ENCODE measurements around the gene NEDD8. TPM values are rescaled to one million over a fixed set of nuclear protein-coding genes. Genes with fewer than 3 reads are reported as not detected.
"Not testable (repeated sequence)": the region's sequence is repeated elsewhere in the genome, so short reads cannot be mapped to it uniquely, and the experiment has no call there.

NEDD8 gene
- total RNA-seq, 1 donor from 2014 or later = 180 TPM

GRCh38 chr14:24219080-24219479 lies 13.1 kb downstream of the NEDD8 start:
- H3K36me3 ChIP-seq (ENCODE audit: control insufficient read depth, insufficient read depth, low read length) = peaks cover 3% of the 10 kb centered on the region
- TF ChIP-seq CTCF (IDR thresholded peaks at IDR 0.05; ENCODE audit: insufficient read depth, low read length, poor library complexity, severe bottlenecking) = no peak
- H3K27me3 ChIP-seq (ENCODE audit: control insufficient read depth, insufficient read depth, low read length) = no peaks in the 10 kb centered on the region
- no peak overlapping the region for H3K4me3 ChIP-seq (ENCODE audit: low read depth, low read length)
- no peak for DNase-seq (ENCODE audit: low read depth)

- H3K36me3 ChIP-seq (ENCODE audit: control insufficient read depth, insufficient read depth, low read length); H3K4me3 ChIP-seq (ENCODE audit: low read depth, low read length); H3K27me3 ChIP-seq (ENCODE audit: control insufficient read depth, insufficient read depth, low read length); DNase-seq (ENCODE audit: low read depth): not testable (repeated sequence)
Observed at GRCh38 chr14:24216876-24217275, 15.3 kb downstream of the NEDD8 start.

- DNase-seq (ENCODE audit: low read depth) = no peak
- Histone ChIP-seq H3K27me3 (ENCODE audit: control insufficient read depth, insufficient read depth, low read length) (no peaks in the 10 kb centered on the region), H3K36me3 (ENCODE audit: control insufficient read depth, insufficient read depth, low read length) (peaks cover 3% of the 10 kb centered on the region), H3K4me3 (ENCODE audit: low read depth, low read length) (no peak overlapping the region)
- TF ChIP-seq CTCF (IDR thresholded peaks at IDR 0.05; ENCODE audit: insufficient read depth, low read length, poor library complexity, severe bottlenecking) = no peak
Observed at GRCh38 chr14:24216345-24216699, 15.8 kb downstream of the NEDD8 start.

GRCh38 chr14:24215495-24216344 lies 16.4 kb downstream of the NEDD8 start, which contains the start of gene MDP1:
MDP1 (minus strand) TSS chr14:24216066; CDS start chr14:24215955, 111 bp downstream.
- Histone ChIP-seq H3K36me3 (ENCODE audit: control insufficient read depth, insufficient read depth, low read length) (peaks cover 3% of the 10 kb centered on the region), H3K4me3 (ENCODE audit: low read depth, low read length) (peak within 1 kb of the TSS; percentile 70)
- DNase-seq (ENCODE audit: low read depth) = peak; percentile 56

GRCh38 chr14:24213866-24214662 lies 18.1 kb downstream of the NEDD8 start:
- DNase-seq (ENCODE audit: low read depth) = no peak
- TF ChIP-seq CTCF (IDR thresholded peaks at IDR 0.05; ENCODE audit: insufficient read depth, low read length, poor library complexity, severe bottlenecking) = no peak
- Histone ChIP-seq H3K4me3 (ENCODE audit: low read depth, low read length) (peak overlapping the region; percentile 77), H3K36me3 (ENCODE audit: control insufficient read depth, insufficient read depth, low read length) (peaks cover 3% of the 10 kb centered on the region), H3K27me3 (ENCODE audit: control insufficient read depth, insufficient read depth, low read length) (no peaks in the 10 kb centered on the region)

More at GRCh38 chr14:24215495-24216344, 16.4 kb downstream of the NEDD8 start, which contains the start of gene MDP1:
- TF ChIP-seq CTCF (IDR thresholded peaks at IDR 0.05; ENCODE audit: insufficient read depth, low read length, poor library complexity, severe bottlenecking) = peak; percentile 66
- H3K27me3 ChIP-seq (ENCODE audit: control insufficient read depth, insufficient read depth, low read length) = no peaks in the 10 kb centered on the region

Measured in kidney epithelial cell (primary cell).